Heart left ventricle (tissue), 16 donors: ENCODE data around the gene CAMK2D. TPM values are rescaled to one million over a fixed set of nuclear protein-coding genes. Genes with fewer than 3 reads are reported as not detected.
A peak's percentile ranks its signal among the peaks of the same experiment; 100 is the strongest.

ENCODE experiments used
- ATAC-seq, 4 donors: fragments of 200-7000 bp; cut with Tn5 transposase; one replicate each; pipeline ENCODE4 v1.9.1; 2020 to 2022; ENCODE audit warnings: moderate library complexity in 4 of 4, mild to moderate bottlenecking in 3 of 4, moderate number of reproducible peaks in 1 of 4
- DNase-seq, 5 donors: peaks; one replicate each; pipeline ENCODE4 v3.0.0-alpha.2; 2020
- H3K27ac ChIP-seq, 12 donors: fragments of 200-600 bp; sonication (generic) in 4 of 12; one replicate each; pipeline versions ENCODE4 v1.5.0 to v1.8.0; 2016 to 2022; ENCODE audit warnings: mild to moderate bottlenecking in 2 of 12
- H3K27me3 ChIP-seq, 9 donors: fragments of 200-600 bp; sonication (generic) in 2 of 9; one replicate each; pipeline versions ENCODE4 v1.5.1 to v1.8.0; 2016 to 2022; ENCODE audit warnings: mild to moderate bottlenecking in 3 of 9
- H3K36me3 ChIP-seq, 9 donors: fragments of 200-600 bp; sonication (generic) in 2 of 9; one replicate each; pipeline versions ENCODE4 v1.5.0 to v1.8.0; 2018 to 2022; ENCODE audit warnings: mild to moderate bottlenecking in 2 of 9
- H3K4me1 ChIP-seq, 12 donors: fragments of 200-600 bp; sonication (generic) in 4 of 12; one replicate each; pipeline versions ENCODE4 v1.5.0 to v1.8.0; 2016 to 2022; ENCODE audit warnings: mild to moderate bottlenecking in 3 of 12
- H3K4me3 ChIP-seq, 12 donors: fragments of 200-600 bp; sonication (generic) in 4 of 12; one replicate each; pipeline versions ENCODE4 v1.5.0 to v1.8.0; 2017 to 2022; ENCODE audit warnings: mild to moderate bottlenecking in 9 of 12, moderate library complexity in 4 of 12
- H3K9me3 ChIP-seq, 12 donors: fragments of 200-600 bp; sonication (generic) in 4 of 12; one replicate each; pipeline versions ENCODE4 v1.5.0 to v1.8.0; 2016 to 2022; ENCODE audit warnings: mild to moderate bottlenecking in 1 of 12
- POLR2A ChIP-seq, 2 donors: fragments of 450-650 bp; IDR thresholded peaks; one replicate each; pipeline ENCODE4 v1.6.1; 2017; ENCODE audit warnings: antibody characterized with exemption in 2 of 2, mild to moderate bottlenecking in 2 of 2, moderate library complexity in 2 of 2
- WGBS, 4 donors: extraction: QIAGEN DNeasy Blood & Tissue Kit in 2 of 4; methylation state at CpG; one replicate each; pipeline versions ENCODE4 v1.1.5 to v1.1.7; 2013 to 2018; 5-methylcytosine and 5-hydroxymethylcytosine counted together
- intact Hi-C, 10 donors: fragments of 100-400 bp; cut with DNase I; formaldehyde crosslinking; loops; one replicate each; pipeline versions ENCODE4 v1.11.1 to v1.14.2; 2022
- polyA plus RNA-seq, 2 donors: library from polyadenylated mRNA; stranded (reverse); fragments of 200-250 nt; gene quantifications; one replicate each; pipeline ENCODE4 v1.2.3, GENCODE V29; 2013
- total RNA-seq, 9 donors: library from RNA; depleted of rRNA in 2 of 9; stranded (reverse); fragments of >200 nt in 2 of 9; fragmentation: NEBNext Ultra II Directional in 3 of 9; extraction: Animal tissue kit (Norgen Biotek cat#: 25700) in 3 of 9; gene quantifications; one replicate each; pipeline versions ENCODE4 v1.1.0 to v1.2.4, GENCODE V29; 2016 to 2023
- TF ChIP-seq, protein P1 (sequence below), 12 donors: fragments of 200-600 bp; sonication (generic) in 4 of 12; IDR thresholded peaks; one replicate each; pipeline versions ENCODE4 v1.5.0 to v1.8.0; 2018 to 2022; ENCODE audit warnings: antibody characterized with exemption in 12 of 12, mild to moderate bottlenecking in 5 of 12
- donor health status: ischemic (EF 13 %, LVEDD 7.1; RV severe dilation, severe dysfunction).
- donor health status: healthy with polysubstance abuse.
- donor health status: DM: no; HTN: yes; CAD: no.
- donor health status: DM: no; HTN: no; CAD: no.
- donor health status: ischemic (EF 25% LVEDD 6.9; RV normal size, moderate dysfunction).
- donor health status: ischemic (EF 25% LVEDD 5.7; RV mildly dilated, moderate dysfunction).
- donor health status: healthy.
- donor health status: DM: yes; HTN: yes; CAD: no.
- donor health status: ischemic (EF 35%, LVEDD 5.7; RV mildly dilated, moderate dysfunction).
- donor health status: nonischemic (EF 11% LVEDD 7.7; RV severe dilation, severe dysfunction).
- donor health status: DM: yes; HTN: yes; CAD: no.
- donor health status: PGD.
- donor health status: ischemic (EF 29% LVEDD 5.4; RV normal size, mild dysfunction).
- donor health status: nonischemic (EF 23%, LVEDD 6.1; RV moderate dilation, normal function).

The CAMK2D gene
- total and polyA plus RNA-seq, 11 donors: 40.9 to 294 (median 215) TPM

DNA sequence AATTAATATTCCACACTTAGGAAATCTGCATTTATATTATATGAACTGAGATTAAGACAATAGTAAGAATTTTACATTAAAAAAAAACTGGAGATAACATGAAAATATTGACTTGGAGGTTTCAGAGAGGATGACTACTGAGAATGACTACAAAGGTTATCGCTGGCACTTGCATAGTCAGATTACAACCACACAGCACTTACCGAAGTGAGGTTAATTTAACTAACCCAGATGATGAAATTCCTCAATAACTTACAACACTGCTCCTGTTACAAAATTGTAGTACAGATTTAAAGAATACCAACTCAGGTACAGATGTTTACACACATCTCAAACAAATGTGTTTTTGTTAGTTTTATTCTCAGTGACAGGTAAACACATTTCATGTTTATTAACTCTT lies 283.5 kb downstream of the CAMK2D start:
- no peak for DNase-seq
- H3K27ac ChIP-seq: peak overlapping the region in 1 of 12 donors; percentile 3

DNA sequence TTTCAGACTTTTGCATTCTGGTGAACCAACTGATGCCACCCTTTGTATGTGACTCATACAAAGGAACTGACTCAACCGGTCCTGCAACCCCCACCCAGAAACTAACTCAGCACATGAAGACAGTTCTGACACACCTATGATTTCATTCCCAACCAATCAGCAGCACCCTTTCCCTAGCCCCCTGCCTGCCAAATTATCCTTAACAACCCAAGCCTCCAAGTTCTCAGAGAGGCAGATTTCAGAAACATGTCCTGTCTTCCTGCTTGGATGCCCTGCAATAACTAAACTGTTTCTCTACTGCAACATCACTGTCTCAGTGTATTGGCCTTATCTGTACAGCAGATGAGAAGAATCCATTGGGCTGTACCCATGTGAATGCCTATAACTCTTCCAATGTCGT lies 284.7 kb downstream of the CAMK2D start:
- DNase-seq: no peak
- H3K9me3 ChIP-seq: peaks cover 0 to 22% (median 2%) of the 10 kb centered on the region in 12 donors
- TF ChIP-seq, protein P1, sequence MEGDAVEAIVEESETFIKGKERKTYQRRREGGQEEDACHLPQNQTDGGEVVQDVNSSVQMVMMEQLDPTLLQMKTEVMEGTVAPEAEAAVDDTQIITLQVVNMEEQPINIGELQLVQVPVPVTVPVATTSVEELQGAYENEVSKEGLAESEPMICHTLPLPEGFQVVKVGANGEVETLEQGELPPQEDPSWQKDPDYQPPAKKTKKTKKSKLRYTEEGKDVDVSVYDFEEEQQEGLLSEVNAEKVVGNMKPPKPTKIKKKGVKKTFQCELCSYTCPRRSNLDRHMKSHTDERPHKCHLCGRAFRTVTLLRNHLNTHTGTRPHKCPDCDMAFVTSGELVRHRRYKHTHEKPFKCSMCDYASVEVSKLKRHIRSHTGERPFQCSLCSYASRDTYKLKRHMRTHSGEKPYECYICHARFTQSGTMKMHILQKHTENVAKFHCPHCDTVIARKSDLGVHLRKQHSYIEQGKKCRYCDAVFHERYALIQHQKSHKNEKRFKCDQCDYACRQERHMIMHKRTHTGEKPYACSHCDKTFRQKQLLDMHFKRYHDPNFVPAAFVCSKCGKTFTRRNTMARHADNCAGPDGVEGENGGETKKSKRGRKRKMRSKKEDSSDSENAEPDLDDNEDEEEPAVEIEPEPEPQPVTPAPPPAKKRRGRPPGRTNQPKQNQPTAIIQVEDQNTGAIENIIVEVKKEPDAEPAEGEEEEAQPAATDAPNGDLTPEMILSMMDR (IDR thresholded peaks at IDR 0.05): no peak
- TF ChIP-seq POLR2A (IDR thresholded peaks at IDR 0.05): no peak
- H3K36me3 ChIP-seq: peaks cover 0 to 35% (median 3%) of the 10 kb centered on the region in 9 donors
- intact Hi-C loops: no loop called here
- no peak for ATAC-seq
- peak overlapping the region in 1 of 12 donors; percentile 3 for H3K27ac ChIP-seq
- peaks cover 0 to 23% (median 9%) of the 10 kb centered on the region in 12 donors for H3K4me1 ChIP-seq
- H3K27me3 ChIP-seq: no peaks in the 10 kb centered on the region
- 94 to 100% (median 97%) methylated on average over 2 of the region's 2 CpGs for WGBS, 4 donors
- no peak overlapping the region for H3K4me3 ChIP-seq

More for the DNA sequence above, 283.5 kb downstream of the CAMK2D start:
- TF ChIP-seq POLR2A (IDR thresholded peaks at IDR 0.05): no peak
- TF ChIP-seq, protein P1 (IDR thresholded peaks at IDR 0.05): no peak
- no peaks in the 10 kb centered on the region for H3K27me3 ChIP-seq
- H3K4me1 ChIP-seq: peaks cover 0 to 18% (median 8%) of the 10 kb centered on the region in 12 donors
- peaks cover 0 to 22% (median 2%) of the 10 kb centered on the region in 12 donors for H3K9me3 ChIP-seq
- peaks cover 0 to 35% (median 3%) of the 10 kb centered on the region in 9 donors for H3K36me3 ChIP-seq
- intact Hi-C loops: no loop called here
- no peak overlapping the region for H3K4me3 ChIP-seq
- WGBS, 4 donors: 90 to 98% (median 94%) methylated on average over 2 of the region's 2 CpGs
- ATAC-seq: no peak

DNA sequence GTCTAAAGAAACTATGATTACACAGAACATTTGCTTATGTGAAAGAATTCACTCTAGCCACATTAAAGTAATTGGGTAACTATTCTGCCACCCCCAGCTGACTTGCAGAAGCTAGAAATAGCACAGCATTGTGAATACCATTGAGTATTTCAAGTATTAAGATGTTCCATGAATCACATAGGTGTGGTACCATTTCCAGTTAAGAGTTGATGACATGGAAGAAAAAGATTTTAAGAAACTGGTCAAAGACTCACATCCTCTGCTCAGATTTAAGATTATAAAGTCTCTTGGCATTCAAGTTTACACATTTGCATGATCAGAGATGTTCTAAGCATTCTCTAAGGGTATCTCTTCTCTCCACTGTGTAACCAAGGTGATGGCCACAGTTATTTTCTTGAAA lies 287.5 kb downstream of the CAMK2D start:
- DNase-seq (no peak), ATAC-seq (peak in 3 of 4 donors; percentile 21 to 78 (median 58))
- TF ChIP-seq POLR2A (IDR thresholded peaks at IDR 0.05): no peak
- TF ChIP-seq, protein P1 (IDR thresholded peaks at IDR 0.05): no peak
- Histone ChIP-seq H3K4me1 (peaks cover 0 to 34% (median 18%) of the 10 kb centered on the region in 12 donors), H3K9me3 (peaks cover 0 to 18% (median 2%) of the 10 kb centered on the region in 12 donors), H3K4me3 (no peak overlapping the region), H3K27ac (peak overlapping the region in 10 of 12 donors; percentile 0 to 88 (median 24)), H3K27me3 (no peaks in the 10 kb centered on the region), H3K36me3 (peaks cover 0 to 22% (median 3%) of the 10 kb centered on the region in 9 donors)
- intact Hi-C loops: no loop called here

DNA sequence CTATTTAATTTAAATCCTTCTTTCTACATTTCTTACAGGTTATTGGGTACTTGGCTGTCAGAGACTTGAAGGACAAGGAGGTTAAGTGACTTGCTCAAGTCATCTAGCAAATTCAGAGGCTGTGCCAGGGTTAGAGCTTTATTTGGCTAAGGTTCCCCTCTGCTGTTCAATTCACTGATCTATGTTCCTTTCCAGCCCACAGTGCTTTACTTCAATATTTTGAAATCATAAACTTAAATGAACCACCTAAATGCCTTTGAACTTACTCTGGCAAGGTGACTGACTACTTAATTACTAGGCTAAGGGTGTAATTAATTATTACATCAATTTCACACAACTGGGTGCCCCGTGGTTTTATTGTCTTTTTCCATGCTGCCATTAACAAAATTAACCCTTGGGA lies 288.7 kb downstream of the CAMK2D start:
- WGBS, 4 donors: 73 to 78% (median 75%) methylated on average over 1 of the region's 1 CpG
- Histone ChIP-seq H3K27me3 (no peaks in the 10 kb centered on the region), H3K36me3 (peaks cover 0 to 15% (median 2%) of the 10 kb centered on the region in 9 donors), H3K27ac (peak overlapping the region in 9 of 12 donors; percentile 5 to 88 (median 24)), H3K9me3 (peaks cover 0 to 16% (median 2%) of the 10 kb centered on the region in 12 donors), H3K4me3 (no peak overlapping the region), H3K4me1 (peaks cover 2 to 46% (median 28%) of the 10 kb centered on the region in 12 donors)
- intact Hi-C loops: no loop called here
- no peak for DNase-seq
- no peak for ATAC-seq
- no peak for TF ChIP-seq POLR2A (IDR thresholded peaks at IDR 0.05)
